Upper lobe of left lung (tissue), 4 donors: ENCODE measurements around the gene FAM98A.

Experiments
- CTCF ChIP-seq, 6 experiments: fragments of 450-650 bp in 4 of 6; fragments of 200-600 bp in 2 of 6; sonication (generic) in 2 of 6; IDR thresholded peaks; one replicate each; pipeline ENCODE4 v1.5.1; 2016 to 2019; ENCODE audit warnings: antibody characterized with exemption in 6 of 6
- EP300 ChIP-seq, 4 donors: sonication (generic); formaldehyde crosslinking; IDR thresholded peaks; one replicate each; pipeline ENCODE4 v1.5.1; 2017; ENCODE audit warnings: antibody characterized with exemption in 4 of 4, control low read depth in 2 of 4
- POLR2A ChIP-seq, 4 donors: fragments of 450-650 bp; IDR thresholded peaks; one replicate each; pipeline ENCODE4 v1.5.1; 2016 to 2017; ENCODE audit warnings: antibody characterized with exemption in 4 of 4, mild to moderate bottlenecking in 2 of 4
- POLR2AphosphoS5 ChIP-seq, 2 donors: sonication (generic); formaldehyde crosslinking; IDR thresholded peaks; one replicate each; pipeline ENCODE4 v1.5.1; 2017; ENCODE audit warnings: antibody characterized with exemption in 2 of 2

- no peak for TF ChIP-seq CTCF (IDR thresholded peaks at IDR 0.05)
- no peak for TF ChIP-seq EP300 (IDR thresholded peaks at IDR 0.05)
- no peak for TF ChIP-seq POLR2AphosphoS5 (IDR thresholded peaks at IDR 0.05)
- TF ChIP-seq POLR2A (IDR thresholded peaks at IDR 0.05): no peak
Measured at GRCh38 chr2:33616873-33617272, 17.8 kb upstream of the FAM98A start.
